ENCODE results near the gene ZNF407. TPM values are rescaled to one million over a fixed set of nuclear protein-coding genes. Genes with fewer than 3 reads are reported as not detected.

The ZNF407 gene
- total RNA-seq, 6 experiments from 2014 or later = 4.3 to 8.0 (median 5.7) TPM

GRCh38 chr18:74895686-74896085, 298.0 kb downstream of the ZNF407 start:
- Histone ChIP-seq H3K27me3 (no peaks in the 10 kb centered on the region), H3K36me3 (no peaks in the 10 kb centered on the region), H3K4me3 (no peak overlapping the region), H3K9me3 (no peaks in the 10 kb centered on the region), H3K27ac (no peak overlapping the region), H3K4me1 (no peaks in the 10 kb centered on the region)
- TF ChIP-seq CTCF (IDR thresholded peaks at IDR 0.05) = no peak
- TF ChIP-seq POLR2A (IDR thresholded peaks at IDR 0.05) = no peak
- DNase-seq = no peak
- intact Hi-C loops (cut with DNase I) = no loop called here
- no peak for ATAC-seq
- 67% methylated on average over 1 of the region's 1 CpG for WGBS (ENCODE audit: insufficient coverage, low coverage, low lambda C conversion rate, missing lambda C conversion rate)

- DNase-seq (peak; percentile 49 to 72 (median 65)), ATAC-seq (peak; percentile 98 to 100 (median 99))
- Histone ChIP-seq H3K27me3 (no peaks in the 10 kb centered on the region), H3K4me1 (no peaks in the 10 kb centered on the region), H3K9me3 (no peaks in the 10 kb centered on the region), H3K27ac (no peak overlapping the region), H3K4me3 (no peak overlapping the region), H3K36me3 (no peaks in the 10 kb centered on the region)
- TF ChIP-seq CTCF (IDR thresholded peaks at IDR 0.05) (peak; percentile 61 to 77 (median 72)), POLR2A (IDR thresholded peaks at IDR 0.05) (no peak)
- intact Hi-C loops (cut with DNase I) = no loop called here
- 12% methylated on average over 4 of the region's 4 CpGs for whole genome bisulfite sequencing (ENCODE audit: insufficient coverage, low coverage, low lambda C conversion rate, missing lambda C conversion rate)
Measured at GRCh38 chr18:74896390-74896991, 298.8 kb downstream of the ZNF407 start.

- Histone ChIP-seq H3K36me3 (no peaks in the 10 kb centered on the region), H3K27ac (no peak overlapping the region), H3K4me3 (no peak overlapping the region), H3K9me3 (no peaks in the 10 kb centered on the region), H3K27me3 (no peaks in the 10 kb centered on the region), H3K4me1 (no peaks in the 10 kb centered on the region)
- ATAC-seq (no peak), DNase-seq (no peak)
- 82% methylated on average over 5 of the region's 5 CpGs for WGBS (ENCODE audit: insufficient coverage, low coverage, low lambda C conversion rate, missing lambda C conversion rate)
- intact Hi-C loops (cut with DNase I) = no loop called here
- no peak for TF ChIP-seq POLR2A (IDR thresholded peaks at IDR 0.05)
Measured at GRCh38 chr18:74897971-74898657, 300.4 kb downstream of the ZNF407 start.

- DNase-seq (no peak), ATAC-seq (peak in 1 of 4 donors; percentile 49)
- intact Hi-C loops (cut with DNase I) = no loop called here
- H3K27ac ChIP-seq = no peak overlapping the region
- no peak overlapping the region for H3K4me3 ChIP-seq
- no peak for TF ChIP-seq POLR2A (IDR thresholded peaks at IDR 0.05)
- no peak for TF ChIP-seq CTCF (IDR thresholded peaks at IDR 0.05)
- H3K27me3 ChIP-seq = no peaks in the 10 kb centered on the region
- WGBS (ENCODE audit: insufficient coverage, low coverage, low lambda C conversion rate, missing lambda C conversion rate) = 59% methylated on average over 3 of the region's 3 CpGs
- no peaks in the 10 kb centered on the region for H3K36me3 ChIP-seq
- no peaks in the 10 kb centered on the region for H3K9me3 ChIP-seq
- H3K4me1 ChIP-seq = no peaks in the 10 kb centered on the region
Measured at GRCh38 chr18:74898965-74899364, 301.3 kb downstream of the ZNF407 start.

GRCh38 chr18:74899554-74899953, 301.9 kb downstream of the ZNF407 start:
- Histone ChIP-seq H3K4me1 (no peaks in the 10 kb centered on the region), H3K9me3 (no peaks in the 10 kb centered on the region), H3K27ac (no peak overlapping the region), H3K36me3 (no peaks in the 10 kb centered on the region), H3K4me3 (no peak overlapping the region), H3K27me3 (no peaks in the 10 kb centered on the region)
- ATAC-seq = peak in 1 of 4 donors; percentile 17
- 87% methylated on average over 4 of the region's 5 CpGs for WGBS (ENCODE audit: insufficient coverage, low coverage, low lambda C conversion rate, missing lambda C conversion rate)
- intact Hi-C loops (cut with DNase I) = no loop called here
- TF ChIP-seq CTCF (IDR thresholded peaks at IDR 0.05) (no peak), POLR2A (IDR thresholded peaks at IDR 0.05) (no peak)
- DNase-seq = peak in 1 of 3 donors; percentile 37
